ENCODE results near the gene PLA2G7. TPM values are rescaled to one million over a fixed set of nuclear protein-coding genes. Genes with fewer than 3 reads are reported as not detected.

The PLA2G7 gene
- total RNA-seq, 1 donor from 2014 or later: not detected

DNA sequence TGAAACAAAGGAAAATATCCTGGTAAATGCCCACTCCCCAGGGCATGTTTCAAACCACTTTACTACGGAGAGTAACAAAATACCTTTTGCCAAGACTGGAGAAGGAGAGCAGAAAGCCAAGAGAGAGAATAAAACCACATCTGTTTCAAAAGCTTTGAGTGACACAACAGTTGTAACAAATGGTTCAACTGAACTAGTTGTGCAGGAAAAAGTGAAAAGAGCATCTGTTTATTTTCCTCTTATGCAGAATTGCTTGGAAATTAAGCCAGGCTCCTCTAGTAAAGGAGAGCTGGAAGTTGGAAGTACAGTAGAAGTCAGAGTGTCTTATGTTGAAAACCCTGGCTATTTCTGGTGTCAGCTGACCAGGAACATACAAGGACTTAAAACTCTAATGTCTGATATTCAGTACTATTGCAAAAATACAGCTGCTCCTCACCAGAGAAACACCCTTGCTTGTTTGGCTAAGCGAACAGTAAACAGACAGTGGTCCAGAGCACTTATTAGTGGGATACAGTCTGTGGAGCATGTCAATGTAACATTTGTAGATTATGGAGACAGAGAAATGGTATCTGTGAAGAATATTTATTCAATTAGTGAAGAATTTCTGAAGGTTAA, 44.9 kb downstream of the PLA2G7 start:
- no peak for DNase-seq (ENCODE audit: extremely low read depth, low read depth, low spot score)

DNA sequence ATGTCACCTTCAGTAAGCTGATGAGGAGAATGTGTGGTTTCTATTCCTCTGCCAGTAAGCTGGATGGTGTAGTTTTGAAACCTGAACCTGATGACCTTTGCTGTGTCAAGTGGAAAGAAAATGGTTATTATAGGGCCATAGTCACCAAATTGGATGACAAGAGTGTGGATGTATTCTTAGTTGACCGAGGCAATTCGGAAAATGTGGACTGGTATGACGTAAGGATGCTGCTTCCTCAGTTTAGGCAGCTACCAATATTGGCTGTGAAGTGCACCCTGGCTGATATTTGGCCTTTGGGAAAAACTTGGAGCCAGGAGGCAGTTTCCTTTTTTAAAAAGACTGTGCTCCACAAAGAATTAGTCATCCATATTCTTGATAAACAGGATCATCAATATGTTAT, 45.5 kb downstream of the PLA2G7 start:
- DNase-seq (ENCODE audit: extremely low read depth, low read depth, low spot score): no peak

GRCh38 chr6:46688966-46689335, 46.2 kb downstream of the PLA2G7 start:
- no peak for DNase-seq (ENCODE audit: extremely low read depth, low read depth, low spot score)

DNA sequence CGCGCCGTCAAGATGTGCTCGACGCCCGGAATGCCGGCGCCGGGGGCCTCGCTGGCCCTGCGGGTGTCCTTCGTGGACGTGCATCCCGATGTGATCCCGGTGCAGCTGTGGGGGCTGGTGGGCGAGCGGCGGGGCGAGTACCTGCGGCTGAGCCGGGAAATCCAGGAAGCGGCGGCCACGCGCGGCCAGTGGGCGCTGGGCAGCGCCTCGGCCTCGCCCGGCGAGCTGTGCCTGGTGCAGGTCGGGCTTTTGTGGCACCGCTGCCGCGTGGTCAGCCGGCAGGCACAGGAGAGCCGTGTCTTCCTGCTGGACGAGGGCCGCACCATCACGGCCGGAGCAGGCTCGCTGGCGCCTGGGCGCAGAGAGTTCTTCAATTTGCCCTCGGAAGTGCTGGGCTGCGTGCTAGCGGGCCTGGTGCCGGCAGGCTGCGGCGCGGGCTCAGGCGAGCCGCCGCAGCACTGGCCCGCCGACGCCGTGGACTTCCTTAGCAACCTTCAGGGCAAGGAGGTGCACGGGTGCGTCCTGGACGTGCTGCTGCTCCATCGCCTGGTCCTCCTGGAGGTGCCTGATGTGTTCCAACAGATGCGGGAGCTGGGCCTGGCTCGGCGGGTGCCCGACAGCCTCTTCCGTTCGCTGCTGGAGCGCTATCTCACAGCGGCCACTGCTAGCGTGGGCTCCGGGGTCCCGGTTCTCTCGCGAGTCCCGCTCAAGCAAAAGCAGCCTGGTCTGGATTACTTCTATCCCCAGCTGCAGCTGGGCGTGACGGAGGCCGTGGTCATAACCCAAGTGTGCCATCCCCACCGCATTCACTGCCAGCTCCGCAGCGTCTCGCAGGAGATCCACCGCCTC, 46.8 kb downstream of the PLA2G7 start:
- no peak for DNase-seq (ENCODE audit: extremely low read depth, low read depth, low spot score)

DNA sequence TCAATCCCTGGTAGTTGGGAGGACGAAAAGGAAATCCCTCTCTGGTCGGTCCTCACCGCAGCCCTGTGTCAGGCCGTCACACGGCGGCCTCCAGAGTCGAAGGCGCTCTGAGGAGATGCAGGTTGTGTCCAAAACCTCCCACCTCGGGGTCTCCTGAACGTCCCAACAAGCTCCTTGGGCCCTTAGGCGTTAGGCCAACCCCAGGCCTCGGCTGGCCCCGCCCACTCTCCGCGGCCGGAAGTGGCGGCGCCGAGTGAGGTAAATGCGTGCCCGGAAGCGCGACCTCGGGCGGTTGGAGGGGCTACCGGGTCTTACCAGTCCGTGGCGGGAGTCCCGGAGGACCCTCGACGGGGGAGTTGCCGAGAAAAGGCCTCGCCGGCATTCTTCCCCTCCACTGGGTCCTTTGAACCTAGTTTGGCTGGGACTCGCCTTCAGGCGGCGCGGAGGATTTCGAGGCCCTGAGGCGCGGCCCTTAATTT, 47.5 kb downstream of the PLA2G7 start, which contains the start of gene TDRD6:
TDRD6 (plus strand) TSS at position 267 of the 479 bp plus-strand sequence. CDS start 244 bp downstream, outside the sequence.
- no peak for DNase-seq (ENCODE audit: extremely low read depth, low read depth, low spot score)

DNA sequence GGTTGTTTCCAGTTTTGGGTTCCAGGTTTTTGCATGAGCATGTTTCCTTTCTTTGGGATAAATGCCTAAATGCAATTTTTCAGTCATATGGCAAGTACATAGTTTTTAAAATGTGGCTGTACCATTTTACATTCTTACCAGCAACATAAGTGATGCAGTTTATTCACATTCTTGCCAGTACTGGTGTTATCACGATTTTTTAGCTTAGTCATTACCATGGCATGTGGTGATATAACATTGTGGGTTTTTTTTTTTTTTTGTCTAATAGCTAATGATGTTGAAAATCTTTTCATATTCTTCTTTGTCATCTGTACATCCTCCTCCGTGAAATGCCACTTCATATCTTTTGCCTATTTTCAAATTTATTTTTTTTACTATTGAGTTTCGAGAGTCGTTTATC, 50.4 kb downstream of the PLA2G7 start:
- DNase-seq (ENCODE audit: extremely low read depth, low read depth, low spot score): no peak

DNA sequence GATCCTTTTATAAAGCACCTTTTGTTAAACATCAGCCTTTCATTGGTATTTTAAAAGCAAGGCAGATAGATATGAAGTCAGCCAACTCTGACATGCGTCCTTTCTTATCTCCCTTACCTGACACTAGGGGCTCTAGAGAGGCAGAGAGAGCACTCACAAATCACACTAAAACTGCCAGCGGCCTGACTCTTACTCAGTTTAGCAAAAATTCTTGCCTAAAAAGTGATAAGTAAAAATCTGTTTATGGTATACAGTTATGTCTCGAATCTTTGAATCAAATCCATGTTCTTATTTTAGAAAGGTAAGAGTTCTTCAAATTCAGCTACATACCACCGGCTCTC, 57.9 kb downstream of the PLA2G7 start:
- no peak for DNase-seq (ENCODE audit: extremely low read depth, low read depth, low spot score)

DNA sequence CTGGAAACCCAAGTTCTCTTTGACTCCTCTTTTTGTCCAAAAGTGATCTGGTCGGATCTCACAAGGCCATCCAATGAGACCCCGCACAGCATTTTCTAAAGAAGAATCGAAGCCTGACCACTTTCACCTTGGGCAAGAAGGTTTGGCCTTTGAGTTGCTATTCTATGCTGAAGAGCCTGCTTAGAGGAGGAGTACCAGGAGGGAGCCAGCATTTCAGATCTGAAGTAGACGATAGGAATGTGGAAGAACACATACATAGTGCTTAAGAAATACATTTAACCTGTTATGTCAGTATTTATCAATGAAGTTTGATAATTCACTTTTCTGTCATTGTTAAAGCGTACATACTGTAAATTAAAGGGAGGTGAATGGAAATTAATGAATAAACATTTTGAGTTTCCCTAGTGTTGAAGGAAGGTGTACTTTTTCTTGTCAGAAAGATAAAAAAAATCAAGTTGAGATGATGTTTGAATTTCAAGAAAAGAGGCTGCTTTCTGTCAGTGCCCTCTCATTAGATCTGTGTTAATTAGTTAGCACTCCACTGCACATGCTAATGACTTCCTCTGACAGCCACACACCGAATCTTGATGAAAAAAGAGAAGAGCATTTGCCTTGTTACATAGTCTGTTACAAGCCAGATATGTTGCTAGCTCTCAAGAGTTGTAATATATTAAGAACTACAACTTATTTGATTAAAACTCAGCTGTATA, 58.4 kb downstream of the PLA2G7 start:
- no peak for DNase-seq (ENCODE audit: extremely low read depth, low read depth, low spot score)

DNA sequence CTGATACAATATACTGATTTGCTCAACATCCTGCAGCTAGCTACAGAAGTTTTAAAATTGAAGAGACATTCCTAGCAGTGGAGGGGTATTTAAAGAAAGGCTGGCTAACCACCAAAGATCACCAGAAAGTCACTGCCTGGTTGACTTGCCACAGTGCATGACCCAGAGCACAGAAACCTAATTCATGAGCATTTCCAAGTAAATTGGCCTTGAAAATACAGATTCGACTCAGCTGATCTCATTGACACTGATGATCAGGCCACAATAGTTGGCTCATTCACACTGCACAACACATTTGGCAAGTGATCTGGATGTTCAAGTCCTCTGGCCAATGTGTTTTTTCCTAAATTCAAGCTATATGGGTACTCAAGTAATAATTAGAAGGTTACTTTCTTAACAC, 60.8 kb downstream of the PLA2G7 start:
- no peak for DNase-seq (ENCODE audit: extremely low read depth, low read depth, low spot score)

GRCh38 chr6:46667377-46667776, 67.8 kb downstream of the PLA2G7 start:
- no peak for DNase-seq (ENCODE audit: extremely low read depth, low read depth, low spot score)

DNA sequence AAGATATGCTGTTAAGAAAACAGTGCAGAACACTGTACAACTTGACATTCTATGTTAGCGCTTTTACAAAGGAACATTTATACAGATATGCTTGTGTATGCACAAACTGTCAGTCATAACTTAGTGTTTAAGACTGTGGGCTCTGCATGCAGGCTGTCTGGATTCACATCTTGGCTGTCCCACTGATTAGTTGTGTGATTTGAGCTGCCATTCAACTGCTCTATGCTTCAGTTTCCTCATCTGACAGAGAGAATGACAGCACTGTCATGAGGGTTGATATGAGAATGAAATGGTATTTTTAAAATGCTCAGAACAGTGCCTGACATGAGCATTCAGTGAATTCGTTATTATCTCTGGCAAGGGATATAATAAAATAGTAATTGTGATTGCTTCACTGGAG, 73.7 kb downstream of the PLA2G7 start:
- no peak for DNase-seq (ENCODE audit: extremely low read depth, low read depth, low spot score)

DNA sequence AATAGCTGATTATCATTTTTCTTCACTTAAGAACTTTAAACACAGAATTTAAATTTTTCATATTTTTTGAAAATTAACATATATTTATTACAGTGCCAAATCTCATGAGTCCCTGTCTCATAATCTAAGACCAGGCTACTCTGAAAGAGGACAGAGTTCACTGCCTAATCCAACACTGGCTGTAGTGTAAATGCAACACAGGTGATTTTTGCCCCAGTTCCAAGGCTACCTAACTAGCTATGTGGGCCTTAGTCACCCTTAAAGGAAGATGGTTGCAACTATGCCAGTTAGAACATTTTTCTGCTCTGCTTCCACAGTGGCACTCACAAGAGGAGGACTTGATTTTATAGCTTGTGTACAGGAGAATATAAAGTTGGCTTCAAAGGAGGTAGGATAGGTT, 77.5 kb downstream of the PLA2G7 start:
- DNase-seq (ENCODE audit: extremely low read depth, low read depth, low spot score): no peak

- no peak for DNase-seq (ENCODE audit: extremely low read depth, low read depth, low spot score)
Measured at GRCh38 chr6:46655803-46656202, 79.4 kb downstream of the PLA2G7 start.

Other genes with a start within 250 kb of the PLA2G7 start
- 5.7 and 10.0 TPM in 2 replicates for gene RCAN2, start 243.9 kb downstream of the PLA2G7 start, total RNA-seq
- 1.9 TPM in 1 of 2 replicates, not detected in the other for gene CYP39A1, start 82.6 kb downstream of the PLA2G7 start, total RNA-seq
- gene SLC25A27, start 82.4 kb downstream of the PLA2G7 start, total RNA-seq: 2.2 and 2.6 TPM in 2 replicates
- 0.12 TPM in 1 of 2 replicates, not detected in the other for gene TDRD6, start 47.5 kb downstream of the PLA2G7 start, total RNA-seq
- not detected in 2 replicates for gene ANKRD66, start 11.6 kb upstream of the PLA2G7 start, total RNA-seq
- not detected in 2 replicates for gene MEP1A, start 58.0 kb upstream of the PLA2G7 start, total RNA-seq
- 495 and 502 TPM in 2 replicates for gene ADGRF5, start 186.6 kb upstream of the PLA2G7 start, total RNA-seq